EH (cell line): ENCODE results near the gene NT5DC2.

ENCODE experiments used
- DNase-seq: peaks from one replicate; pipeline ENCODE4 v3.0.0-alpha.2; 2015; ENCODE audit warnings: low read depth

The NT5DC2 gene

DNA sequence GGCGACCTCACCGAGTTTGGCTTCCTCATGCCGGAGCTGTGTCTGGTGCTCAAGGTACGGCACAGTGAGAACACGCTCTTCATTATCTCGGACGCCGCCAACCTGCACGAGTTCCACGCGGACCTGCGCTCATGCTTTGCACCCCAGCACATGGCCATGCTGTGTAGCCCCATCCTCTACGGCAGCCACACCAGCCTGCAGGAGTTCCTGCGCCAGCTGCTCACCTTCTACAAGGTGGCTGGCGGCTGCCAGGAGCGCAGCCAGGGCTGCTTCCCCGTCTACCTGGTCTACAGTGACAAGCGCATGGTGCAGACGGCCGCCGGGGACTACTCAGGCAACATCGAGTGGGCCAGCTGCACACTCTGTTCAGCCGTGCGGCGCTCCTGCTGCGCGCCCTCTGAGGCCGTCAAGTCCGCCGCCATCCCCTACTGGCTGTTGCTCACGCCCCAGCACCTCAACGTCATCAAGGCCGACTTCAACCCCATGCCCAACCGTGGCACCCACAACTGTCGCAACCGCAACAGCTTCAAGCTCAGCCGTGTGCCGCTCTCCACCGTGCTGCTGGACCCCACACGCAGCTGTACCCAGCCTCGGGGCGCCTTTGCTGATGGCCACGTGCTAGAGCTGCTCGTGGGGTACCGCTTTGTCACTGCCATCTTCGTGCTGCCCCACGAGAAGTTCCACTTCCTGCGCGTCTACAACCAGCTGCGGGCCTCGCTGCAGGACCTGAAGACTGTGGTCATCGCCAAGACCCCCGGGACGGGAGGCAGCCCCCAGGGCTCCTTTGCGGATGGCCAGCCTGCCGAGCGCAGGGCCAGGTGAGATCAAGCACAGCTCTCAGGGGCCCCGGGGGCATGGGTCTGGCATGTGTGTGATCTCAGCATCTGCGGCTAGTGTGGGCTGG is 45.6 kb downstream of the NT5DC2 start:
- no peak for DNase-seq

DNA sequence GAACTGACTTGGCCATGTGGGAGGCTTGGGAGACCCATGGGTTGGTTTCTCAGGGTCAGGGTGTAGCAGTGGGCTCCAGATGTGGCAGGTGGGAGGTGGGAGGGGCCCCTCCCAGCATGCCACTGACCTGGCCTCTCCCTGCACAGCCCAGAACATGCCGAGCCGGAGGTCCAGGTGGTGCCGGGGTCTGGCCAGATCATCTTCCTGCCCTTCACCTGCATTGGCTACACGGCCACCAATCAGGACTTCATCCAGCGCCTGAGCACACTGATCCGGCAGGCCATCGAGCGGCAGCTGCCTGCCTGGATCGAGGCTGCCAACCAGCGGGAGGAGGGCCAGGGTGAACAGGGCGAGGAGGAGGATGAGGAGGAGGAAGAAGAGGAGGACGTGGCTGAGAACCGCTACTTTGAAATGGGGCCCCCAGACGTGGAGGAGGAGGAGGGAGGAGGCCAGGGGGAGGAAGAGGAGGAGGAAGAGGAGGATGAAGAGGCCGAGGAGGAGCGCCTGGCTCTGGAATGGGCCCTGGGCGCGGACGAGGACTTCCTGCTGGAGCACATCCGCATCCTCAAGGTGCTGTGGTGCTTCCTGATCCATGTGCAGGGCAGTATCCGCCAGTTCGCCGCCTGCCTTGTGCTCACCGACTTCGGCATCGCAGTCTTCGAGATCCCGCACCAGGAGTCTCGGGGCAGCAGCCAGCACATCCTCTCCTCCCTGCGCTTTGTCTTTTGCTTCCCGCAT is 46.4 kb downstream of the NT5DC2 start:
- no peak for DNase-seq

- no peak for DNase-seq
Observed at GRCh38 chr3:52484680-52485461, 48.8 kb downstream of the NT5DC2 start.

GRCh38 chr3:52483577-52484381 is 49.9 kb downstream of the NT5DC2 start:
- peak; percentile 78 for DNase-seq

GRCh38 chr3:52483081-52483480 is 50.6 kb downstream of the NT5DC2 start:
- no peak for DNase-seq

- DNase-seq, result no peak
Observed at GRCh38 chr3:52481819-52482521, 51.7 kb downstream of the NT5DC2 start.

DNA sequence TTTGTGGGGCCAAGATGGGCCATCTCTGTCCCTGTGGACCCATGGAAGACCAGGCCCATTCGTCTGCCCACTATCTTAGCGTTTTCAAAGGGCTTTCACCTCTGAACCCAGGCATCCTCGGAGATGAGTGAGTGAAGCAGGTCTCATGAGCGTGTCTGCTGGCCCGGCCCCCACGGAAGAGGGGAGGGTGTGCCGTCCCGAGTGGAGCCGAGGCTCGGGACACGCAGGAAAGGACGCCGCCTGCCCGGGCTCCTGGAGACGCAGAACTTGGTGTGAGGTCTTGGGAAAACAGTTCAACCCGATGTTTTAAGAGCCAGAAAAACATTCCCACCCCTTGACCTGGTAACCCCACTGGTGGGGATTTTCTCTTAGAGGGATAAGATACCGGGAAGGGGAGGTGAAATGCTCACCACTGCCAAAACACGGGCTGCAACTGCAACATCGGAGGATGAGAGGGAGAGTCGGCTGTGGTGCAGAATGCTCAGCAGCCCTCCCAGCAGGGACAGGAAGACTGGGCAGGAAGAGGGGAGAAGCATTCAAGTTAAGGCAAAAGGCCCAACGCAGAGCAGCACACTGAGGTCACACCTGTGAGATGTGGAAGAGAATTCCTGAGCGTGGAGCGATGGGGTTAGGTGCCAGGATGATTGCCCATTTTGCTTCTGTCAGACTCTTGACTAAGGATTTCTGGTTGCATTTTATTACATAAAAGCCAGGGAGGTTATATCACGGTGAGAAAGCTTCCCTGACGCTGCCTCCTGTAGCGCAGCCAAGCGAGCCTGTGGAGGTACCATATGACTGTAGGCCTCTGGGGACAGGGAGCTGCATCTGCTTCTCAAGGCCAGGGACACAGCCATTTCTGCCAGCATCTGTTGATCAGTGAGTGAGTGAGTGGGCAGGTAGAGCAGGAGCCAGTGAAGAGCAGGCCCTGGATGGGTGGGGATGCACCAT is 52.6 kb downstream of the NT5DC2 start:
- DNase-seq, result no peak

GRCh38 chr3:52479877-52480575 is 53.6 kb downstream of the NT5DC2 start:
- DNase-seq, result no peak

DNA sequence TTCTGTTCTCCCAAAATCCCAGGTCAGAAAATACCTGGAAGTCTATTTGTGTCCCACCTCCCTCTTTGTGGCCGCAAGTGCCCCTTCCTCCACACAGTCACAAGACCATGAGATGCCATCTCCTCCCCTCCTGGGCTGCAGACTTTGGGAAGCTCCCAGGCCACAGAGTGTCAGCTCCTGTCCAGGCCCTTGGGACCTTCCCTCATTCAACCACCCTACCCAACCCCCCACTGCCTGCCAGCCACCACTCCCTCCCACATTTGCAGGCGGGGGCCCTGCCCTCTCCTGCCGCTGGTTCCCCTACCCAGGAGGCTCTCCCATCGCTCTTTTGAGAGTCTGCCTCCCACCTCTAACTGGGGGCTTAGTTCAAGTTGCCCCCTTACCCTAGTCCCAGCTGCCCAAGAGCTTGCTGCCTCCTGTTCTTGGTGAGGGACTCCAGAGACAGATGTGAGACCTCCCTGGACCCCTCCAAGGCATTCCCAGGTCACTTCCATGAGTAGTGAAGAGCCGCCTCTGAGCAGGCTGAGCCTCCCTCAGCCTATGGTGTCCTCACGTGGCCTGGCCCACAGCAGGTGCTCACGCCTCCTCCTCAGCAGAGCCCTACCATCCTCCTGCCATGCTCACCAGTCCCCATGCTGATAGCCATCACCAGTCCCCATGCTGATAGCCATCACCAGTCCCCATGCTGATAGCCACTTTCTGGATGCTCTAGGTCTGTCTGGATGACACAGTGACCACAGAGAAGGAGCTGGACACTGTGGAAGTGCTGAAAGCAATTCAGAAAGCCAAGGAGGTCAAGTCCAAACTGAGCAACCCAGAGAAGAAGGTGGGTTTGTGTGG is 54.4 kb downstream of the NT5DC2 start:
- no peak for DNase-seq

GRCh38 chr3:52477796-52478095 is 55.9 kb downstream of the NT5DC2 start:
- DNase-seq, result no peak

DNA sequence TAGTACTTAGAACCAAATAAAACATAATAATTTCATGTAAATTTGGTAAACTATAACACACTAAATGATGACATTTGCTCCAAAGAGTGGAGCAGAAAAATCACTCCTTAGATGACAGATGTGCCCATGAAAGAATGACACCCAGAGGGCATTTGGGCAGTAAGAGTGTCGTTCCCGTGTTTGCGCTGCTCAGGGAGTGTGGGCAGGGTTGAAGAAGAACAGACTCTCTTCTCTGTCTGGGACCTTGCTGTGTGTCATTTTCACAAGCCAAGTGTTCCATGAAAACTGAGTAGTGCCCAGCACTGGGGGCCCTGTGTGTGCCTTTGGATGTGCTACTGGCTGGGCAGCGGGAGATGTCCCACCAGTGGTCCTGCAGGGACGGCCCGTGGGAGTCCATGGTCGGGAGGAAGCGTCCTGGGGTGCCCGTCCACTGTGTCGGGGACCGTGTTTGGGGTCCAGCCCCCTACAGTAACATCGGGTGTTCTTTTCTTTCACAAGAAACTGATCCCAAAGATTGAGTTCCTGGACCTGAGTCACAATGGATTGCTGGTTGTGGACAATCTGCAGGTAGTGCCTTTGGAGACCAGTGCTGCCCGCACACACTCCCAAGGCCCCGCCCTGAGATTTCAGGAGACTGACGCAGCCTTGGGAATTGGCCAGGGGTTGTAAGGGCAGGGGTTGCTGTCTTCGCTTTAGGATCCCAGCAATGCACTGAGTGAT is 56.4 kb downstream of the NT5DC2 start:
- DNase-seq, result no peak
